Left lobe of liver (tissue), 2 donors: ENCODE results near the gene ATP11A. TPM values are rescaled to one million over a fixed set of nuclear protein-coding genes. Genes with fewer than 3 reads are reported as not detected.

Experiments
- ATAC-seq: fragments of 200-7000 bp; cut with Tn5 transposase; one replicate; pipeline ENCODE4 v1.9.1; 2020; ENCODE audit warnings: mild to moderate bottlenecking, moderate library complexity
- DNase-seq: peaks from one replicate; pipeline ENCODE4 v3.0.0-alpha.2; 2020; ENCODE audit warnings: low spot score
- total RNA-seq: library from RNA; stranded (reverse); gene quantifications from one replicate; pipeline ENCODE4 v1.2.1, GENCODE V29; 2021
- donor health status: DM: no; HTN: no; CAD: no; lungs with moderate emphysema.
- donor health status: DM: no; HTN: yes; CAD: no.

Gene ATP11A
- total RNA-seq, 1 donor from 2014 or later, result 36.0 TPM

DNA sequence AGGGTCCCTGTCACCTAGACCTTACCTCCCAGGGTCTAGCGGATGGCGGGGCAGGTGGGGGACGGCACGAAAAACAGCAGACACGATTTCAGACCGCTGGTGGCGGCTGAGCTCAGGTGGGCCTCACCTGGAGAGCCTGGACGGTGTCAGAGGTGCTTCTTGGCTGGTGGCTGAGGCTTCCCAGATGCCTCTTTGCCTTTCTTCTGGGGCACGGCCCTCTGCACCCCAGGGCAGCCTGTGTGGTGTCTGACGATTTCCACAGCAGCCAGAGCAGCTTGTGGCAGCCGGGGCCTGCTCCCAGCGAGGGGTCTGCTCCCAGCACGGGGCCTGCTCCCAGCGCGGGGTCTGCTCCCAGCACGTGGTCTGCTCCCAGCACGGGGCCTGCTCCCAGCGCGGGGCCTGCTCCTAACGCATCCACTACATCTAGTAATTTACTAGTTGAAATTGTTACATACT is 66.7 kb downstream of the ATP11A start:
- ATAC-seq (no peak), DNase-seq (no peak)

- ATAC-seq (peak; percentile 33), DNase-seq (no peak)
These were observed 67.3 kb downstream of the ATP11A start for GRCh38 chr13:112756967-112757758.

DNA sequence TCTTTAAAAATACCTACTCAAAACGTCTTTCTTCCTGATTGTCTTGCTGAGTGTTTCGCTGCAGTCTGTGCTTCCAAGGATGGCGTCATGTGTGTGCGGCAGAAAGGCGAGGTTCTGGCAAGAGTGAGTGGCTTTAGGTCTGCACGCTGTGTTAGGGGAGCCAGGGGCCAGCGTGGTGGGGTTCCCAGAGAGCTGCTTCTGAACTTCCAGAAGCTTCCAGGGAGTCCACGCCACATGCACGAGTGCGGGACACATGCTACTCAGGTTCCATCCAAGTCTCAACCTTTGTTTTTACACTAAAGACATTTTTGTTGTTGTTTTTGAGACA is 67.9 kb downstream of the ATP11A start:
- DNase-seq (no peak), ATAC-seq (no peak)

DNA sequence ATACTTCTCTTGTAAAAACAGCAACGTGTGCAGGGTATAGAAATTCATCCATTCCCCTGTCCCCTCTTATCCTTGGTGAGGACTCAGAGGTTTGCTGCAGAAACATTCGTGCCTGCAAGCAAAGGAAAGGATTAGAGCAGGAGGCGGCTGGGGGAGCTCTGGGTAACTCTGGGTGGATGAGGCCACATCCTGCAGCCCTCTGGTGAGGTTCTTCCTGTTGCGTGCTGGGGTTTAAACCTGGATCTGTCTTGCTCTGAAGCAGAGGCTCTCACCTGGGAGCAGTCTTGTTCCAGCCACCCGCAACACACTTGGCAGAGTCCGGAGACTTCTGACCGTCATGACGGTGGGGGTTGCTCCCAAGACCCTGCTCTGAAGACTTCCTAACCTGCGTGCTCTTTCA is 69.2 kb downstream of the ATP11A start:
- no peak for ATAC-seq
- no peak for DNase-seq

GRCh38 chr13:112759827-112760226 is 70.0 kb downstream of the ATP11A start:
- no peak for DNase-seq
- no peak for ATAC-seq

DNA sequence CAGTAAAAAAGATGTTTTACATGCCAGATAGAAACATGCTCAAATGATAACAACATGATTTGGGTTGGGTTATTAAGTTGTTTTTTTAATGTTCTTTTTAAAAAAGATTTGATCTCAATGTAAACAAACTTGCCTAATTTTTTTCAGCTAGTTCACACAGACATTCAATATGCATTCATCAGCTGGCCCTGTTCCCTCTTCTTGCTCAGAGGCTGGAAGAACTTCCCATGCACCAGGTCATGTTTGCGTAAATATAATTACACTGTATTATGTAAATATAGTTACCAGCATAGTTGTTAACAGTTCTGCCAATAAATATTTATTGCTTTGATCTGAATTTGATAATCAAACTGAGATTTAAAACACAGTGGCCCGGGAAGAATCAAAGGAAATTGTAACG is 70.6 kb downstream of the ATP11A start:
- no peak for ATAC-seq
- DNase-seq, result no peak

- no peak for ATAC-seq
- no peak for DNase-seq
These were observed 71.1 kb downstream of the ATP11A start for GRCh38 chr13:112760931-112761330.

- no peak for ATAC-seq
These were observed 72.2 kb downstream of the ATP11A start for GRCh38 chr13:112761701-112762689.

GRCh38 chr13:112762690-112763080 is 72.8 kb downstream of the ATP11A start:
- DNase-seq (no peak), ATAC-seq (no peak)

More at GRCh38 chr13:112761701-112762689, 72.2 kb downstream of the ATP11A start:
- DNase-seq, result no peak

GRCh38 chr13:112764028-112764427 is 74.2 kb downstream of the ATP11A start:
- ATAC-seq (no peak), DNase-seq (no peak)

GRCh38 chr13:112764864-112765561 is 75.2 kb downstream of the ATP11A start:
- ATAC-seq (no peak), DNase-seq (no peak)

DNA sequence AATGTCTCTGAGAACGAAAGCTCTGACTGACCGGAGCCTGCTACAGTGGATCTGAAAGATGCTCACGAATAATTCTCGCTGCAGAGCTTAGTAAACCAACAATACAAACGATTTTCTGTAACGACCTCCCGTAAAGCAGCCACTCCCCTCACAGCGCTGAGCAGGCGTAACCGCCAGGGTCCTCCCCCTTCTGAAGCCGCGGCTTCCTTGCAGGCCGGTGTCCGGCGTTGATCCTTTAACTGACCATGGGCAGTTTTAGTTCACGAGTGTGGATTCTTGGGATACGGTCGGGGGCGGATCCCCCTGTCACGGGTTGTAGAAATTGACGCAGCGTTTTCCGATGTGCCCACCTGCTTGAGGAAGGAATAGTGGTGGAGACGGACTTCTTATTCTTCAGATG is 75.9 kb downstream of the ATP11A start:
- ATAC-seq (no peak), DNase-seq (no peak)

DNA sequence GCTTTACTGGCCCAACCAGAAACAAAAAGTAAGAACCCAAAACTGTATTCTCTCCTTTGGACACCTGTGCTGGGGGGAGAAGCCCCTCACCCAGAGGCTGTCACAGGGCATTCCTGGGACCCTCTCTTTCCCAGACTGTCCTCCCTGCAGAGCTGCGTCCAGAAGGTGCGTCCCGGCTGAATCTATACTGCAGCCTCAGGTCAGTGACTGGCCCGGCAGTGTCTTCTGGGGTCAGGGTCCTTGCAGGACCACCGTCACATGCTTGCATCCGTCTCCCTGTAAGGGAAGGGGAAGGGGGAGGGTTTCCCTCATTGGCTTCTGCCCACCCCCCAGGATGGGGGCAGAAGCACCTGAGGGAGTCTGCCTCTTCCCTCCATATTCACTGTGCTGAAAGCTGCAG is 76.5 kb downstream of the ATP11A start:
- no peak for ATAC-seq
- DNase-seq, result no peak

DNA sequence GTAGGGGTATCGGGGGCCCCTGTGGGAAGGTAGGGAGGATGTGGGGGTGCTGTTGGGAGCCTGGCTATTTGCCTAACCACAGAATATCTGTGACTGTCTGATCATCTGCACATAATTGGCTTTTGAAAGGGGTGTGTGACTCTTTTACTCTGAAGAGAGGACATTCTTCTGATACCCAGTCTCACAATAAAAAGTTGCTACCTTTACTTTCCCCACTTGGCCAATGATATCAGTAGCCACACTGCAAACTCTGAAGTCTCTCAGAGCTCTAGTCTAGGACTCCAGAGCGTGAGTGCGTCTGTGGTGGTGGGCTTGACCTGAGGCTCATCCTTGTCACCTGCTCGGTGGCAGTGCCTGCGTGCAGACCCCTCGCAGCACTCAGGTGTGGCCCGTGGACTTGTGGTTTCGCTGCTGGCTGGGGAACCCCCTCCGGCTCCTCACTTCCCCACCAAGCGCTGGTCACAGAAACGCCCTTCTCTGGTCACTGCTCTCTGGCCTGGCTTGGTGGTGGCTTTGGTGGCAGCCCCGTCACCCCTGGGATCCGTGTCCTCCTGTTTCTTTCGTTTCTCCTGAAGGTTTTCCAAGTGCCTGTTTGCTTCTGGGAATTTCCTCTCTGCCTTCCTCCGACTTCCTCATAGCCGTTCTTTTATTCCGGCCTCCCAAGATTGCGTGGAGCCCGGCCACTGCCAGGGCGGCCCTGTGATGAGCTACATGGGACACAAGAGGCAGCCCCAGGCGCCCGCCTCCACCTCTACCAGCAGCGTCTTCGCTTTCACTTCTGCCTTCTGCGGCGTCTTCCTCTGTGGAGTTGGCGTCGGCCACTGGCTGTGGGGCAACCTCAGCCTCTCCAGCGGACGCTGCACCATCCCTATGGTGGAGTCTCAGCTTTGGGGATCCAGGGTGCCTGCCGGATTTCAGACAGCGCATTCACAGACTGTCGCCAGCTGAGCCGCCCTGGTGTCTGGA is 78.0 kb downstream of the ATP11A start:
- DNase-seq (no peak), ATAC-seq (peak; percentile 52)

DNA sequence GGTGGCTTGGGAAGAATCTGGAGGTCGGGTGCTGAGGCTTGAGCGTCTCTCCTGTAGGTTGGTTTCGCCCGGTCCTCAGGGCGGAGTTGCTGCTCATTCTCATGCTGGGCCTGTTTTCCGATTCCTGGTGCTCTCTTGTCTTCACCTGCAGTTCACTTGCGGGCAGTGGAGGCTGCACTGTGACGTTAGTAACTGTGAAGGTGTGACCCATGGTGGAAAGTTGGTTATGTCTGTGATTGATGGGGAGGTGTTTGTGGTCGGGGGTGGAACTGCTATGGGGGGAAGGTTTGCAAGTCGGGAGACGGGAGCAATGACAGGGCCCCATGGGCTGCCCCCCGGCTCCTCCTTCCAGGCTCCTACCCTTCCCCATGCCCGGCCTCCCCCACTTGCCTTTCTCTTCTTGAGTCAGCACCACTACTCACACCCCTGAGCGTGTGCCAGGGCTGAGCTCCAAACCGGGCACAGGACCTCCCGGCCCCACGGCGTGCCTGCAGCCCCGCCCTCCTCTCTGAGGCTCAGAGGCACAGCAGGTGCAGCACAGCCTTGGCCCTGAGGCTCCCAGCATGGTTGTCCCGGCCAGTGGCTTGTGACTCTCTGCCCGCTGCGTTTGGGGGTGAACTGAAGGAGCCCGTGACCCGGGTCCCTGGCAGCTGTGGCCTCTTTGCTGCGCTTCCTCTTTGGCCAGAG is 79.1 kb downstream of the ATP11A start:
- peak; percentile 28 for ATAC-seq
- DNase-seq, result no peak

GRCh38 chr13:112769615-112770014 is 79.8 kb downstream of the ATP11A start:
- no peak for ATAC-seq
- DNase-seq, result no peak

- no peak for DNase-seq
- ATAC-seq, result no peak
These were observed 80.7 kb downstream of the ATP11A start for GRCh38 chr13:112770504-112770903.

GRCh38 chr13:112771139-112771876 is 81.5 kb downstream of the ATP11A start:
- ATAC-seq, result no peak
- DNase-seq, result no peak
